ENCODE data around the gene MYL12A. TPM values are rescaled to one million over a fixed set of nuclear protein-coding genes. Genes with fewer than 3 reads are reported as not detected.

Gene MYL12A
- total and polyA plus RNA-seq, 2 of the 13 experiments (the other 11 are each of a cell fraction or from before 2014, with no cell fraction given): 261 to 277 TPM

- TF ChIP-seq SKIL (CRISPR knock-in tag; IDR thresholded peaks at IDR 0.05; ENCODE audit: borderline replicate concordance) (no peak; the same call in 1 of the 2 replicates), PAX8 (CRISPR knock-in tag; IDR thresholded peaks at IDR 0.05; ENCODE audit: borderline replicate concordance) (no peak), ZNF12 (CRISPR knock-in tag; IDR thresholded peaks at IDR 0.05) (no peak), TFDP1 (CRISPR knock-in tag; IDR thresholded peaks at IDR 0.05; ENCODE audit: borderline replicate concordance) (no peak; the same call in 1 of the 2 replicates), CREB1 (IDR thresholded peaks at IDR 0.05) (no peak), CREB1 (CRISPR knock-in tag; IDR thresholded peaks at IDR 0.05) (peak; percentile 59; the same call in 1 of the 2 replicates), ZFP36L1 (CRISPR knock-in tag; IDR thresholded peaks at IDR 0.05) (no peak), PBX3 (CRISPR knock-in tag; IDR thresholded peaks at IDR 0.05; ENCODE audit: borderline replicate concordance) (no peak), SMARCE1 (IDR thresholded peaks at IDR 0.05; ENCODE audit: borderline replicate concordance) (no peak), MXD1 (CRISPR knock-in tag; IDR thresholded peaks at IDR 0.05) (no peak), CEBPZ (IDR thresholded peaks at IDR 0.05; ENCODE audit: low read length) (no peak), SALL1 (CRISPR knock-in tag; IDR thresholded peaks at IDR 0.05) (peak; percentile 66; the same call in 1 of the 2 replicates), ZNF101 (CRISPR knock-in tag; IDR thresholded peaks at IDR 0.05; ENCODE audit: borderline replicate concordance, low read depth) (no peak), ONECUT2 (CRISPR knock-in tag; IDR thresholded peaks at IDR 0.05) (0 out of 2 replicates have a peak, but pooled peaks have one; percentile 42), TAF15 (IDR thresholded peaks at IDR 0.05; ENCODE audit: low read depth, low read length, poor library complexity, severe bottlenecking) (no peak), MAX (IDR thresholded peaks at IDR 0.05) (peak; percentile 76), IKZF5 (CRISPR knock-in tag; IDR thresholded peaks at IDR 0.05) (no peak), ZNF720 (CRISPR knock-in tag; IDR thresholded peaks at IDR 0.05) (no peak), TOPORS (CRISPR knock-in tag; IDR thresholded peaks at IDR 0.05) (no peak), NR2F2 (IDR thresholded peaks at IDR 0.05; ENCODE audit: borderline replicate concordance, low read depth) (peak; percentile 60; the same call in 1 of the 2 replicates)
Observed at GRCh38 chr18:3217948-3218647, 29.5 kb upstream of the MYL12A start (continued).
